GM19099 (cell line): ENCODE data around the gene RNF114.
A peak's percentile ranks its signal among the peaks of the same experiment; 100 is the strongest.

Source experiments
- POLR2A ChIP-seq: IDR thresholded peaks from 3 replicates; pipeline ENCODE4 v1.6.1; 2011; ENCODE audit warnings: low read depth; ENCODE audit not compliant: insufficient read length; ENCODE audit errors: extremely low read depth

Gene RNF114

GRCh38 chr20:49969946-49970345 is 33.7 kb downstream of the RNF114 start:
- TF ChIP-seq POLR2A = no peak

DNA sequence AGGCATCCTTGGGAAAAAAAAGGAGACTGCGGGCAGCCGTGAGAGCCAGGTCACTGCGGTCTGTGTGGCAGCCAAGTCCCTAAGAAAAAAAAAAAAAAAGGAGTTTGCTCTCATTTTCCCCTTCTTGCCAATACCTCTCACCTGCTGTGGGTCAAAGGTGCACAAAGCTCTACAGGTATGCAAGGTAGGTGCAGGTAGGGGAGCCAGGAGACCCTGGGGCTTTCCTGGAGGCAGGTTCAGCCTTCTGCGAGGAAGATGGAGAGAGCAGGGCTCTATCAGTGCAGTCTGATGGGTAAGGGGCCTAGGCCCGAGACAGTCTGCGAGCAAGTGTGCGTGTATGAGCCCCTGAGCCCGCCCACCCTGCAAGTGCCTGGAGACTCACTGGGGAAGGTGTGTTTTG is 34.3 kb downstream of the RNF114 start:
- TF ChIP-seq POLR2A = no peak

DNA sequence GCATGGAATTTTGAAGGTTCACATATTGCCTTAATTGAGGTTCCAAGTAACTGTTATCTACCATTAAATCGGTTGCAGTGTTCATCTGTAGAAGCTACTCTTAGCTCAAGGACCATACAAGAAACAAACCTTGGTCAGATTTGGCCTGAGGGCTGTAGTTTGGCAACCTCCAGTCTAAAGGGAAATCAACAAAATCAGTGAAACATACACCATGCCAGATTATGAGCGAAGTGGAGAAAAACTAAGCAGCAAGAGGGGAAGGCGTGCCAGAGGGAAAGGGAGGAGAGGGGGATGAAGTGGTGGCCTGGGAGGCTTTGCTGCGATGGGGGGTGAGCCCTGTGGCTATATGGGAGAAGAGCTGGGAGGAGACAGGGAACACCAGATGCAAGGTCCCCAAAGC is 37.8 kb downstream of the RNF114 start:
- TF ChIP-seq POLR2A = no peak

GRCh38 chr20:49976542-49976941 is 40.3 kb downstream of the RNF114 start:
- TF ChIP-seq POLR2A = no peak

GRCh38 chr20:49978685-49979029 is 42.5 kb downstream of the RNF114 start:
- no peak for TF ChIP-seq POLR2A

DNA sequence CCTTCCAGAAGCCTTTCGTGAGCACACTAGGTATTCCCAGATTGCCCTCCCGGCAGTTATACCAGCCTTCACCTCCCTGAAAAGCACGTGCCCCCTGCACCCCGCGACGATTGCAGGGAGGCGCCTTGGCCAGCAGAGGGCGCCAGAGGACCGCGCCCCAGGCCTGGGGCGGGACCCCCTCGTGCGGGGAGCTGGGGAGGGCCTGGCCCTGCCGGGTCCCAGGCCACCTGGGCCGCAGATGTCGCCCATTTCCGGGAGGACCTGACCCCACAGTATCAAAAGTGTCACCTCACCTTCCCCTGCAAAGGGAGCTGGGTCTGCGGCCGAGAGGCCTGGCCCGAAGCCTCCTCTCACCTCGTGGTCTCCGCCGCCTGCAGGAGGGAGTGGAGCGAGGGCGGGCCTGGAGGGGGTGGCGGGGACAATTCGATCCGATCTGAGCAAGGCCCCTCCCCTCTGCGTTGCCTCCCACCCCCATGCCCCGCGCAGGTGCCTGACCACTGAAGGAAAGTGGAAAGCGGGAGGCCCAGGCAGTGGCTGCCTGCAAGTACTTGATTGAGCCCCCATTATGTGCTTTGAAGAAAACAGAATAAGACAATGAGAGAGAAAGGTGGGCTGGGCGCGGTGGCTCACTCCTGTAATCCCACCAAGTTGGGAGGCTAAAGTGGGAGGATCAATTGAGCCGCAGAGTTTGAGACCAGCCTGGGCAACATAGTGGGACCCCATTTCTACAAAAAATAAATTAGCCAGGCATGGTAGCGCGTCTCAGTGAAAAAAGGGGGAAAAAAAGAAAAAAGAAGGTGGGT is 43.0 kb downstream of the RNF114 start:
- no peak for TF ChIP-seq POLR2A

DNA sequence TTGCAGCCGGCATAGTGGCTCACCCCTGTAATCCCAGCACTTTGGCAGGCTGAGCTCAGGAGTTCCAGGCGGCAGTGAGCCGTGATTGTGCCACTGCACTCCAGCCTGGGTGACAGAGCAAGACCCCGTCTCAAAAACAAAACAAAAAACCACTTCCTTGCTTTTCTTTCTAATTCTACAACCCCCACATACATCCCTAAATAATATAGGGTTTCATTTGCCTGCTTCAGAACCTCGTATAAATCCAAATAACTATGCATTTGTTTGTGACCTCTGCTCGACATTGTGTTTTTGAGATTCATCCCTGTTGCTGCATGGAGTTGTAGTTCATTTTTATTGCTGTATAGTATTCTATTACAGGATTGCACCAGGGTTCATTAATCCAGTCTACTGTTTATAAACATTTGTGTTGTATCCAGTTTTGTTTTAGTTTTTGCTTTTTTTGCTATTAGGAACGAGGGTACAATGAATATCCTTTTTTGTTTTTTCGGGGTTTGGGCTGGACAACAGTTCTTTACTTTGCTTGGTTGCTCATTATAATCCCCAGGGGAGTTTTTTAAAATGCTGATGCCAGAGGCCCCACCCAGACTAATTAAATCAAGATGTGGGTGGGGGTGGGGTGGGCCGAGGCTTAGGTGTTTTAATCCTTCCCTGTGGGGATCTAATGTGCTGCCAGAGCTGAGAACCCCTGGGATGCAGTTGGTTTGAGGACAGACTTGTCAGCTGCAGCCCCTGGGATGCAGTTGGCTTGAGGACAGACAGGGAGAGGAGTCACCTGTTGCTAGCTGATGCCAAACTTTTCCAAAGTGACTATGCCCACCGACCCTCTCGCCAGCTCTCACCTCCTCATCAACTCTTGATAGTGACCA is 44.2 kb downstream of the RNF114 start:
- TF ChIP-seq POLR2A = no peak

GRCh38 chr20:49981218-49982071 is 45.2 kb downstream of the RNF114 start:
- TF ChIP-seq POLR2A = no peak

DNA sequence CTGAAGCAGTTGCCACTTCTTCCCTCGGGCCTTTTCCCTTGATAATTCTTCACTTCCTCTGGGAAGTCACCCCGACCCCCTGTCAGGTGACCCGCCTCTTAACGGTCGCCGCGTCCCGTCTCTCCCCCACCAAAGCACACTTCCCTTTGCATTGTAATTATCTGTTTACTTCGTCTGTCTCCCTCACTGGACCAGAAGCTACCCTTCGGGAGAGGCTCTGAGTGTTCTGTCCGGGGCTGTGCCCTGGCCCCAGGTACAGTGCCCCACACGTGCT is 45.8 kb downstream of the RNF114 start:
- no peak for TF ChIP-seq POLR2A

DNA sequence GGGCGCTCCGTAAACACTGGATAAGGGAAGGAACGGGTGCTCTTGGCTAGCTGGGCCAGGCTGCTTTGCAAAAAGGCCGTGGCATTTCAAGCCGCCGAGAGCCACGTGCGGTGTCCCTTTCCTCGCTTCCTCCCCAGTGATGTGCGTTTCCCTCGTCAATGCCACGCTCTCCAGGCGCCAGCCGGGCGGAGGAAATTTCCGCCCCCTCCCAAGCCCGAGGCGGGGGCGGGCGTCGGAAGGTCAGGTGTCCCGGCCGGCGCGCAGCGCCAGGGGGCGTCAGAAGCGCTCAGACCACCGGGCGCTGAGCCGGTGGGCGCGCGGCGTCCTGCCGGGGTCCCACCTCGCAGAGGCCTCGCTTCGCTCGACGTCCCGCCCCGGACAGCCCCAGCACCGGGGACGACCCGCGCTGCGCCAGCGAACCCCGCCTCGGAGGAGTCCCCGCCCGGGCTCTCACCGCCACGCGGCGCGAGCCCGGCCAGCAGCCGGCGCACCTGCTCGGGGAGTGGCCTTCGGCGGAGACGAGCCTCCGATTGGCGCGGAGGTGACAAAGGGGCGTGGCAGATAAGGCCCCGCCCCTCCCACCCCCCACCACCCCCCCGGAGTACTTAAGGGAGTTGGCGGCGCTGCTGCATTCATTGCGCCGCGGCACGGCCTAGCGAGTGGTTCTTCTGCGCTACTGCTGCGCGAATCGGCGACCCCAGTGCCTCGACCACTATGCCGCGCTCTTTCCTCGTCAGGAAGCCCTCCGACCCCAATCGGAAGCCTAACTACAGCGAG is 46.3 kb downstream of the RNF114 start, which contains the start of gene SNAI1:
TSS of gene SNAI1 (plus strand) at position 635 of the 777 bp plus-strand sequence. CDS start at position 715, 80 bp downstream.
- TF ChIP-seq POLR2A = peak; percentile 87

DNA sequence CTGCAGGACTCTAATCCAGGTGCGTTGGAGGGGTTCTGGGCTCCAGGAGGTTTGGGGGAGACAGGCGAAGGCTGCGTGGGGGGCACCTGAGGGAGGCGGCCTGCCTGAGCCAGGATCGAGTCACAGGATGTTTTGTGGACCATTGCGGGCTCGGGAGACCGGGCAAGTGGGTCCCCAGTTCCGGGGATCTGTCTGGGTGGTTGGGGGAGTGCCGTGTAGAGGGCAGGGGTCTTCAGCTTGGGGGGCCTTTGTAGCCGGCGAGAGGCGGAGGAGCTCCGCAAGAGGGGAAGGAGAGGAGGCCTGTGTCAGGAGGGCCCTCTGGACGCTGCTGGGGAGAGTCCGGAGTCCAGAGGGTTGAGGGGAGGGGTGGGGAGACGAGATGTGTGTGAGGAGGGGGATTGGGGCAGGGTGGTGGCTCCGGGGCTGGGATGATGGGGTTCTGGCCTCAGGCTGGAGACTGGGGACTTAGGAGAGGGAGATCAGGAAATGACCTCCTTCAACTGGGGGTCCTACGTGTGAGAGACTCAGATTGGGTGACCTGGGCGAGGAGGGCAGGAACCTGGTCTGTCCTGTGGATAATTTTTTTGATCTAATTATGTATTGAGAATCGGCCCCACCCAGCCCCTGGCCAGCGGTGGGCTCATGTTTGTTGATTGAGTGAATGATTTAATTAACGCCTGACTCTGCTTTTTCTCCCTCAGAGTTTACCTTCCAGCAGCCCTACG is 47.1 kb downstream of the RNF114 start:
- no peak for TF ChIP-seq POLR2A

DNA sequence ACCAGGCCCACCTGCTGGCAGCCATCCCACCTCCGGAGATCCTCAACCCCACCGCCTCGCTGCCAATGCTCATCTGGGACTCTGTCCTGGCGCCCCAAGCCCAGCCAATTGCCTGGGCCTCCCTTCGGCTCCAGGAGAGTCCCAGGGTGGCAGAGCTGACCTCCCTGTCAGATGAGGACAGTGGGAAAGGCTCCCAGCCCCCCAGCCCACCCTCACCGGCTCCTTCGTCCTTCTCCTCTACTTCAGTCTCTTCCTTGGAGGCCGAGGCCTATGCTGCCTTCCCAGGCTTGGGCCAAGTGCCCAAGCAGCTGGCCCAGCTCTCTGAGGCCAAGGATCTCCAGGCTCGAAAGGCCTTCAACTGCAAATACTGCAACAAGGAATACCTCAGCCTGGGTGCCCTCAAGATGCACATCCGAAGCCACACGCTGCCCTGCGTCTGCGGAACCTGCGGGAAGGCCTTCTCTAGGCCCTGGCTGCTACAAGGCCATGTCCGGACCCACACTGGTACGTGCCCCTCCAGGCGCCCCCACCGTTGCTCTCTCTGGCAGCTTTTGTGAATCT is 47.7 kb downstream of the RNF114 start:
- TF ChIP-seq POLR2A = no peak

GRCh38 chr20:49984426-49985153 is 48.4 kb downstream of the RNF114 start:
- no peak for TF ChIP-seq POLR2A

- TF ChIP-seq POLR2A = no peak
These were observed 49.0 kb downstream of the RNF114 start for GRCh38 chr20:49985157-49985556.

- no peak for TF ChIP-seq POLR2A
These were observed 49.4 kb downstream of the RNF114 start for GRCh38 chr20:49985617-49986016.
